GM21367 (cell line): ENCODE measurements around the gene DYRK4.
"Not testable (repeated sequence)": the region's sequence is repeated elsewhere in the genome, so short reads cannot be mapped to it uniquely, and the experiment has no call there.

Experiments
- ATAC-seq: cut with Tn5 transposase; IDR thresholded peaks from one replicate; pipeline ENCODE4 v1.9.1; 2021; ENCODE audit not compliant: unreplicated experiment

Gene DYRK4

GRCh38 chr12:4562034-4562657 lies at the start of gene DYRK4:
Gene DYRK4 (plus strand): TSS chr12:4562208. CDS start chr12:4562246, 38 bp downstream.
- ATAC-seq, result no peak

DNA sequence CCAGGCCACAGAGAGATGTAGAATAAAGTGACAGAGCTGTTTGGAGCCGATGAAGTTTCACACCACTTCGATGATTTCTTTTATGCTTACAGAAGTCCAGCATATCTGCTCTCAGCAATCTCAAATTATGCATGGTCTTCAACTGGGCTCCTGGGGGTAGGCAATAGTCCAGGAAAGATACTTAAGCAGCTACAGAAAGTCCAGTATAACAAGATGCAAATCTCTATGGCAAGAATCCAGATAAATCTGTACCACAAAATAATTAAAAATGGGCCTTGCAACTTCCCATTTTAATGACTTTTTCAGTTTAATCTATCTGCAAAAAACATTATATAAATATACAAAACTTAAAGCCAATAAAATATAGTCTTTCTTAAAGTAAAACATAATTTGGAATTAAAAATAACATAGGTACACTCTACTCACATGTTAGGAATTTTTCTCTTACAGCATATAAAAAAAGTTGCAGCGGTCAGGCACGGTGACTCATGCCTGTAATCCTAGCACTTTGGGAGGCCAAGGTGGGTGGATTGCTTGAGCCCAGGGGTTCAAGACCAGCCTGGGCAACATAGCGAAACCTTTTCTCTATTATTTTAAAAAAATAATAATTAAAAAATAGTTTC lies 43.8 kb upstream of the DYRK4 start:
- ATAC-seq, result no peak

DNA sequence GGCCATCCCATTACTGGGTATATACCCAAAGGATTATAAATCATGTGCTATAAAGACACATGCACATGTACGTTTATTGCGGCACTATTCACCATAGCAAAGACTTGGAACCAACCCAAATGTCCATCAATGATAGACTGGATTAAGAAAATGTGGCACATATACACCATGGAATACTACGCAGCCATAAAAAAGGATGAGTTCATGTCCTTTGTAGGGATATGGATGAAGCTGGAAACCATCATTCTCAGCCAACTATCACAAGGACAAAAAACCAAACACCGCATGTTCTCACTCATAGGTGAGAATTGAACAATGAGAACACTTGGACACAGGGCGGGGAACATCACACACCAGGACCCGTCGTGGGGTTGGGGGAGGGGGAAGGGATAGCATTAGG lies 38.6 kb upstream of the DYRK4 start:
- not testable (repeated sequence) for ATAC-seq

DNA sequence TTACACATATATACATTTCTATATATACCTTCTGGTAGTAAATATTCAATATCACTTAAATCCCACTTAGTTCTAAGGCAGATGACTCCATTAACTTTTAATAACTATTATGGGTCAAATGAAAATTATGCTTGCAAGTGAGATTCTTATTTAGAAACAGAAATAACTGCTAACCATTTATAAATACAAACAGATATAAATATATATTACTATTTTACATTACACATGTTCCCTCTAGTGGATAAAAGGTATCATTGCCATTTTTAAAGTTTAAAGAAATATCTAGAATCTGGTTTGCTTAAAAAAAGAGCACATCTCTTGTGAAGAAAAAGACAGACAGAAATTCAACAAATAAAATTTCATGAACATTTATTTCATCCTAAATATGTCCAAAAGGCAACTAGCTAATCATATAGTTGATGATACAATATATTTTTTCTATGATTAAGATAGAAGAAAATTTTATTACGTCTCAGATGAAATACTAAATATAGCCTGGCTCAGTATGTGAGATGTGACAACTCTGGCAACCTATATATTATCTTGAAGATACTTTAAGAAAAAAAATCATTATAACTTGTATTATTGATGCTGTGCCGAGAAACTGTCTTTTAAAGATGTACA lies 35.0 kb upstream of the DYRK4 start:
- no peak for ATAC-seq

- ATAC-seq, result no peak
Observed at GRCh38 chr12:4530160-4530559, 31.8 kb upstream of the DYRK4 start.

- ATAC-seq, result no peak
Observed at GRCh38 chr12:4530982-4531586, 30.9 kb upstream of the DYRK4 start.

- ATAC-seq, result no peak
Observed at GRCh38 chr12:4535092-4535491, 26.9 kb upstream of the DYRK4 start.

- ATAC-seq, result no peak
Observed at GRCh38 chr12:4535871-4536270, 26.1 kb upstream of the DYRK4 start.

DNA sequence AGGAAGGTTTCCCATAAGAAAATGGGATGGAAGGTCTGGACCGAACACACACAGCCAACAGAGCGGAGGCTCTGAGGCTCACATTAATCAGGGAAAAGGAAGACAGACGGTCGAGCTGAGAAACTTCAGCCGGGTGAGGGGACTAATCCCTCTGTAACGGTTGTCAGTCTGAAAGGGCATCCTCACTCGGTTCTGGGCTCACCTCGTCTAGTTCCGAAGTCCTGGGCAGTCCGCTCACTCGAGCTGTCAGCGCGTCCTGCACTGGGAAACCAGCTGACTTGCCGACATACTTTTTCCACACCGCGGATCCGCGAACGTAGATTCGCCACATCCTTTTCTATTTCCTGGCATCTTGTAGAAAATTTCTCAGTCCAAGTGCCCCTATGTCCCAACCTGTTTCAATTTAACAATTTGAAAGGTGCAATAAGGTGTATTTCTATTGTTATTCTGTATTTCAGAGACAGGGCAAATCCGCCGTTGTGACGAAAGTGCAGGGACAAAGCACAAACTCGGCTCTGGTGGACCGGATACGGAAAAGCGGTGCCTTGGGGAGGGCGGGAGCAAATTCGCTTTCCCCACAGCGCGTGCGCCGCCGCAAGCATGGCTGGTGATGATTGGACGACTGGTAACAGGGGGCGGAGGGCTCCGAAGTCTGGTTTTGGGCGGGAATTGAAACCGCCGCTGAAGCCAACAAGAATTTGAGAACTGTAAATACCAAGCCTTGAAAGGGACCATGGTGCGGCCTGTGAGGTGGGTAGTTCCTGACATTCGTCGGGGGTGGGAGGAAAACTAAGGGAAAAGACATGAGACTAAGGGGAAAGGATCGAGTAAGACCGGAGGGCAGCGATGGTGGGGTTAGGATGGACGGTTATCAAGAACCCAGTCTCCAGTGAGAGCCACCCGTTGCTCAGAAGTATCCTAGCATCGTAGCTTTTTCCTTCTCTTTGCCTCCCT lies 23.5 kb upstream of the DYRK4 start, which contains the start of gene RAD51AP1:
Gene RAD51AP1 (plus strand): TSS at position 684 of the 954 bp plus-strand sequence. CDS start 50 bp downstream, at position 734.
- ATAC-seq, result peak; percentile 76

- ATAC-seq, result no peak
Observed at GRCh38 chr12:4539167-4539870, 22.7 kb upstream of the DYRK4 start.

- no peak for ATAC-seq
Observed at GRCh38 chr12:4540170-4540569, 21.8 kb upstream of the DYRK4 start.

GRCh38 chr12:4540638-4541037 lies 21.4 kb upstream of the DYRK4 start:
- no peak for ATAC-seq

GRCh38 chr12:4545195-4545594 lies 16.8 kb upstream of the DYRK4 start:
- ATAC-seq, result no peak

- no peak for ATAC-seq
Observed at GRCh38 chr12:4552191-4552590, 9.8 kb upstream of the DYRK4 start.

DNA sequence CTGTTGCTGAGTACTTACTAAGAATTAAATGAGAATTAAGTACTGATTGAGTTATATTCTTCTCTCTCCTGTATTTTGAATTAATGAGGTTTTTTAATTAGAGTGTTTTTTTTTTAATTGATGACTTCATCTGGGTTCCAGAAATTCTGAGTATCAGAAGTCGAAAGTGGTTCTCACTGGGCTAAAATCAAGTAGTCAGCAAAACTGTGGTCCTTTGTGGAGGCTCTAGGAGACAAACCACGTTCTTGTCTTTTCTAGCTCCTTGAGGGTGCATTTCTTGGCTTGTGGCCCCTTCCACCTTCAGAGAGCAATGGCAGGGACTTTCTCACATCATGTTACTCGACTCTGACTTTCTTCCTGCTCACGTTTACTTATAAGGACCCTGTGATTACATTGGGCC lies 8.1 kb upstream of the DYRK4 start:
- no peak for ATAC-seq

DNA sequence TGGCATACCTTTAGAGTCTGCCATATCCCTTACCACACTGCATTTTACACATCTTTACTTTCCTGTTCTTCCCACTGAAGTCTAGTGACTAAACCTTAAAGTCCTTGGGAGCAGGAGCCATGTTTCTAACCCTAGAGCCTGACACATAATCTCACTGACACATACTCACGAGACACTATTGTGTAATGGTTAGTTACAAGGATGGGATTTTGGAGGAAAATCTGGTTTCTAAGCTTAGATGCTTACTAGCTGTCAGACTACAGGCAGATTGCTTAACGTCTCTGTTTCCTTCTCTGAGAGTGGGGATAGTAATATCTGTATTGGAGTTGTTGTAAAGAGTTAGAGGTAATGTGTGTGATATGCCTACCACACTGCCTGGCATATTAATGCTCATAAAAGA lies 6.2 kb upstream of the DYRK4 start:
- no peak for ATAC-seq

- no peak for ATAC-seq
Observed at GRCh38 chr12:4556735-4557530, 5.1 kb upstream of the DYRK4 start.

GRCh38 chr12:4557586-4557985 lies 4.4 kb upstream of the DYRK4 start:
- ATAC-seq, result no peak

GRCh38 chr12:4558171-4558570 lies 3.8 kb upstream of the DYRK4 start:
- ATAC-seq, result no peak
